GM19372 (cell line): ENCODE measurements around the gene PHIP.
"Not testable (repeated sequence)": the region's sequence is repeated elsewhere in the genome, so short reads cannot be mapped to it uniquely, and the experiment has no call there.

Source experiments
- ATAC-seq: cut with Tn5 transposase; IDR thresholded peaks from one replicate; pipeline ENCODE4 v1.9.1; 2021; ENCODE audit warnings: mild to moderate bottlenecking, low read depth, moderate library complexity; ENCODE audit not compliant: unreplicated experiment

The PHIP gene

DNA sequence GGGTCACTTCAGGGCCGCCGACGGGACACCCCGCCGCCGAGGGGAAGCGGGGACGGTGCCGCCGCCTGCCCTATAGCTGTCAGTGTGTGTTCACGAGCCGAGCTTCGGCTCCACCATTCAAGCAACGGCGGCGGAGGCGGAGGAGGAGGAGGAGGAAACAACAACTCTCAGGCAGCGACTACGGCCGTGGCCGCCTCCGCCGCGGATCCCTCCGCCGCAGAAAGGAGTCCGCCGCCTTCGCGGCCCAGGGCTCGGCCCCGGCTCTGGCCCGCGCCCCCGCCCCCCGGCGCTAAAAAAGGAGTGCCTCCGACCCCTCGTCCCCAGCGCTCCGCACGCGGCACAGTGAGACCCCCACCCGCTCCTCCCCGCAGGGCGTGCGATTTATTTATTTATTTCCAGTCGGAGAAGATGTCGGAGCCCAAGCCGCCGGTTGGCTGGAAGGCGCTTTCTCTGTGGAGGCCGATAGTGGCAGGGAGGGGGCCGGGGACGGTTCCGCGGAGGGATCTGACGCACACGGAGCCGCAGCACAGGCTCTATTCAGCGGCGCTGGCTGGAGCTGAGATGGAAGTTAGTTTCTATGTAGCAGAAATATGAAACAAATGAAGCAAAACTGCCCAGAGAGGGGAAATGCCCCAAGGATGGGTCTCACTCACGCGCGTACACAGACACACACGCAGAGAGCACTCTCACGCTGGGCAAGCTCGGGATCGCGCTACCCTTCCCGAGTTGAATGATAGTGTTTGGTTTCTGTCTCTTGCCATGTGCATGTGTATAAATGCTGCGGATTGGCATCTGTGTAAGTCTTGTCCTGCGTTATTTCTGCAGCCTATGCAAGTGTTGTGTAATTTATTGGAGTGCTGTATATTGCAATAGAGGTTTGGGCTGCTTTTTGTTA is at the start of gene PHIP:
TSS of gene PHIP (minus strand) at position 180 of the 895 bp plus-strand sequence. CDS start 186 bp downstream, outside the sequence.
- ATAC-seq = peak; percentile 52

DNA sequence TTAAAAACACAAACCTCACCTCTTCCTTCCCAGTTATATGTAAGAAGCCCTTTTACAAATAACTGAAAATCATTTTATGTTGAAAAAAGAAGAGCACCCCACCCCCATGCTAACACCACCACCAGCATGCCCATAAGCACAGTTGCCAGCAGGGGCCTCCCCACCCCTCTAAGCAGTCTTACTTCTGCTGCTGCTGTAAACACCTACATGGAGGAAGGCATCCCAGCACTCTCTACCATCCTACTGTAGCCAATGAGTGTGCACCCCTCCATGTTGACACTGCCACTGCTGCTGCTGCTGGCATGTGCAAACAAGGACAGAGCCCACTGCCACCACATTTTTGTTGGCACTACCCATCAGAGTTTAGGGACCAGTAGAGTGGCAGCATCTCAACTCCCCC is 49.6 kb upstream of the PHIP start:
- ATAC-seq = no peak

- ATAC-seq = no peak
These were observed 41.2 kb upstream of the PHIP start for GRCh38 chr6:79119217-79119616.

- no peak for ATAC-seq
These were observed 39.7 kb upstream of the PHIP start for GRCh38 chr6:79117752-79118151.

GRCh38 chr6:79115553-79116182 is 37.6 kb upstream of the PHIP start:
- ATAC-seq = no peak

DNA sequence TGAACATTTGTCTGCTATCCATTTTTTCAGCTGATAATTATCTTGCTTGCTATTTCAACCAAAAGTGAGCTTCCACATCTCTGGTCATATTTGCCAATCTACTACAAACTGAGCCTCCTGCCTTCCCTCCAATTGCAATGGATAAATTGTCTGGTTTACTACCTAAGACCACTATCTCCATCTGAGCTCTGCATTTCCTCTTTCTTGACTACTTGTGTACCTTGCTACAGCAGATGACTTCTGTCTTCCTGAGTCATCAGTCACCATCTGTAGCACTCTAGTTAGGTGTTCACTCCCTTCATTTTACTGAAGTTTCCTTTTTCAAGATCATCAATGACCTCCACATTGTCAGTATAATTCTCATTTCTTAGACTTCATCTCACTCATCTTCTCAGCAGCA is 33.5 kb upstream of the PHIP start:
- ATAC-seq = no peak

- ATAC-seq = no peak
These were observed 23.1 kb upstream of the PHIP start for GRCh38 chr6:79101164-79101563.

DNA sequence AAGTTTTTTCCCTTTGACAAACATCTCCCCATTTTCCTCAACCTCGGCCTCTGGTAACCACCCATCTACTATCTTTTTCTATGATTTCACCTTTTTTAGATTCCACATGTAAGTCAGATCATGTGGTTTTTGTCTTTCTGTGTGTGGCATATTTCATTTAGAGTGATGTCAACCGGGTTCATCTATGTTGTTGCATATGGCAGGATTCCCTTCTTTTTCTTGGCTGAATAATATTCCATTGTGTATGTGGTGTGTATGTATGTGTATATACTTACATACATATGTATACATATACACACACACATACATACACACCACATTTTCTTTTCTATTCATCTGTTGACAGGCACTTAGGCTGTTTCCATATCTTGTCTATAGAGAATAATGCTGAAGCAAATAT is 22.2 kb upstream of the PHIP start:
- ATAC-seq = no peak

GRCh38 chr6:79094938-79095337 is 16.9 kb upstream of the PHIP start:
- no peak for ATAC-seq

DNA sequence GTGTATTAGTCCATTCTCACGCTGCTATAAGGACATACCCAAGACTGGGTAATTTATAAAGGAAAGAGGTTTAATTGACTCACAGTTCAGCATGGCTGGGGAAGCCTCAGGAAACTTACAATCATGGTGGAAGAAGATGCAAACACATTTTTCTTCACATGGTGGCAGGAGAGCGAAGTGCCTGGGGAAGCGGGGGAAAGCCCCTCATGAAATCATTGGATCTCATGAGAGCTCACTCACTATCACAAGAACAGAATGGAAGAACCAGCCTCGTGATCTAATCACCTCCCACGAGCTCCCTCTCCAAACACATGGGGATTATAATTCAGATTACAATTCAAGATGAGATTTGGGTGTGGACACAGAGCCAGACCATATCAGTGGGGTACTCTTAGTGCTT is 13.7 kb upstream of the PHIP start:
- not testable (repeated sequence) for ATAC-seq

DNA sequence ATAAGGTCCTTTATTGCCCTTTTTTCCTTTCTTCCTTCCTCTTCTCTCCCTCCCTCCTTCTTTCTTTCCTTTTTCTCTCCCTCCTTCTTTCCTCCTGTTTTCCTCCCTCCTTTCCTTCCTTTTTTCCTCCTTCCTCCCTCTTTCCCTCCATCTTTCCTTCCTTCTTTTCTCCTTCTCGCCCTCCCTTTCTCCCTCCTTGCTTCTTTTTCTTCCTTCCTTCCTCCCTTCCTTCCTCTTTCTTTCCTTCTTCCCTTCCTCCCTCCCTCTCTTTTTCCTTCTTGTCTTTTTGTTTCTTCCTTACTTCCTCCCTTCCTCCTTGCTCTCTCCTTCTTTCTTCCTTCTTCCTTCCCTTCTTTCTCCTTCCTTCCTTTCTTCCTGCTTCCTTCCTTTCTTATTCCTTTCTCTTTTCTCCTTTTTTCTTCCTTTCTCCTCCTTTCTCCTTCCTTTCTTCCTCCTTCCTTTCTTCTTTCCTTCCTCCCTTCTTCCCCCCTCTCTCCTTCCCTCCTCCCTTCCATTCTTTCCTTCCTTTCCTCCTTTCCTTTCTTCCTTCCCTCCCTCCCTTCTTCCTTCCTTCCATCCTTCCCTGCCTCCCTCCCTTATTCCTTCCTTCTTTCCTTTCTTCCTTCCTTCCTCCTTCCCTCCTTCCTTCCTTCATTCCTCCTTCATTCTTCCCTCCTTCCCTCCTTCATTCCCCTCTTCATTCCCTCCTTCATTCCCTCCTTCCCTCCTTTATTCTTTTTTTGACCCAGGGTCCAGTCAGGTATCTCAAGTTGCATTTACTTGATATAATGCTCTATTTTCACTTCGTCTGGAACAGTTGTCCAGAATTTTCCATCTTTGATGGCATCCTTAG is 11.7 kb upstream of the PHIP start:
- ATAC-seq = no peak

DNA sequence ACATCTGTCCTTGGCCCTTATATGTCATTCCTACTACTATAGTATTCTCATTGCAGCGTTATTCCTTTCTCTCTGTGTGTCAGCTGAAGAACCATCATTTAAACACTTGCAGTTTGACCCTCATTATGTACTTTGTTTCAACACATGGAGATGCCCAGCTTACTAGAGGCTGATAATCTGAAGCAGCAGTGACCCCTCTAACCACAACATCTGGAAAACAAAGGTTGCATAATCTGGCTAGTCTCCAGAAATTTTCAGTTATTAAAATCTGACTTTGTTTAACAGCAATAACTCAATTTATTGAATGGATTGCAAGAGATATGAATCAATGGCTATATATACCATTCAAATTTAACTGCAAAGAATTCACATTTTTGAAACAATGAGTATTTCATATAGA is 6.6 kb upstream of the PHIP start:
- no peak for ATAC-seq

GRCh38 chr6:79082304-79082703 is 4.2 kb upstream of the PHIP start:
- ATAC-seq = no peak

GRCh38 chr6:79081663-79082062 is 3.6 kb upstream of the PHIP start:
- no peak for ATAC-seq

DNA sequence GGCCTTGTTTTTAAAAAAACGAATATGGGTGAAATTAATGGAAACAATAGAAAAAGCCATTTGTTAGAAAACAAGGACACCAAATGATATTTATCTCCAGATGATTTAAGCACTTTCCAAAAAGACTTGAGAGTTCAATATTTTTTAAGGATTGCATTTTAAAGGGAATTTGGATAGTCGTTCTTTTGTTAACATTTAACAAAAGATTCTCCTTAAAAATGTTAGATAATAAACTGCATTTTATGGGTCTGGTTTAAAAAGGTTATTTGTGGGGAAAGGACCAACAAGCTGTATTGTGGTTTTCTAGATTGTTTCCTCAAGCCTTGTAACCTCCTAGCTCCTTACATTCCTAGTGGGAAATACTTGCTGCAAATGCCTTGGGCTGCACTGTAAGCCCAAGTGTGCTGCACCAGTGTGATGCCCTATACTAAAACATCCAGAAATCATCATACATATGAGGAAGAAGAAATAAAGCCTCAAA is 1.5 kb upstream of the PHIP start:
- no peak for ATAC-seq

- ATAC-seq = peak; percentile 28
These were observed 359 bp downstream of the PHIP start for GRCh38 chr6:79077715-79078074.

- peak; percentile 48 for ATAC-seq
These were observed 1.0 kb downstream of the PHIP start for GRCh38 chr6:79076782-79077641.

DNA sequence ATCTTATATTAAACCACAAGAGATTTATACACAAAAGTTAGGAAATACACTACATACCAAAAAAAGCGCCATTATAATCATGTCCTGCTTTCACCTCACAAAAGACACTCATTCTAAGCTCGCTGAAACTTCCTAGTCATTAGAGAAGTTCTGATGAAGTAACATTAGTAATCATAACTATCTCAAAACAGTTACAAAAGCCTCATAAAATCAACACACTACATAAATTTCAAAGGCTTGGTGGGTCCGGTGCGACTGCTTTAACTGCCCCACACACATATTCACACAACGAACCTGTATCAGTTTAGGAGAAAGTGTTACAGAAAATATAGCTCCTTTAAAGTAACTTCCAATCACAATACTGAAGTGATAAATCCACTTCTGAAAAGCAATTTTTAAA is 1.9 kb downstream of the PHIP start:
- ATAC-seq = no peak

DNA sequence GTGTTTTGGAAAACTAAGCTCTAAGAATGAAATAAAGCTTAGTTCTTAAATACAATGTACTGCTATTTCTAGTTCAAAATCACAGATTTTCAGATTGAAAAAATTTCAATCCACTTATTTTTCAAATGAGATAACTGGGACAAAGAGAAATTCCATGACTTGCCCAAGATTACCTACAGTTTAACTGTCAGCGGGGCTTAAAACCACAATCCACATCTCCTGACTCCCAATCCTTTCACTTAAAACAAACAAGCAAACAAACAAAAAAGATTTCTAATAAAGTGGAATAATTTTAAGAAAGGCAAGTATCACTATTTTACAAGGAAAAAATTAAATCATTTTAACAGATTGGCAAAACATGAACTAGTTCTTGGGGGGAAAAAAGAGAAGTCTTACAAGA is 4.2 kb downstream of the PHIP start:
- no peak for ATAC-seq

- no peak for ATAC-seq
These were observed 5.3 kb downstream of the PHIP start for GRCh38 chr6:79072640-79073181.
